ENCODE results near the gene CUL1. TPM values are rescaled to one million over a fixed set of nuclear protein-coding genes. Genes with fewer than 3 reads are reported as not detected.

CUL1 gene
- total RNA-seq, 4 donors from 2014 or later = 73.1 to 87.1 (median 77.8) TPM

GRCh38 chr7:148849393-148850098 is 150.8 kb downstream of the CUL1 start:
- no peaks in the 10 kb centered on the region for H3K9me3 ChIP-seq
- TF ChIP-seq EP300 (IDR thresholded peaks at IDR 0.05) = no peak
- TF ChIP-seq POLR2AphosphoS5 (IDR thresholded peaks at IDR 0.05) = no peak
- TF ChIP-seq POLR2A (IDR thresholded peaks at IDR 0.05; ENCODE audit: low read depth) = no peak
- TF ChIP-seq CTCF (IDR thresholded peaks at IDR 0.05) = no peak
- no peaks in the 10 kb centered on the region for H3K36me3 ChIP-seq
- no peaks in the 10 kb centered on the region for H3K4me1 ChIP-seq
- no peak overlapping the region for H3K4me3 ChIP-seq
- no peaks in the 10 kb centered on the region for H3K27me3 ChIP-seq
- intact Hi-C loops (cut with DNase I) = no loop called here
- no peak for DNase-seq (ENCODE audit: extremely low spot score)
- 76% methylated on average over 7 of the region's 7 CpGs for WGBS
- no peak overlapping the region for H3K27ac ChIP-seq (replicated peaks in 1 of 4)

DNA sequence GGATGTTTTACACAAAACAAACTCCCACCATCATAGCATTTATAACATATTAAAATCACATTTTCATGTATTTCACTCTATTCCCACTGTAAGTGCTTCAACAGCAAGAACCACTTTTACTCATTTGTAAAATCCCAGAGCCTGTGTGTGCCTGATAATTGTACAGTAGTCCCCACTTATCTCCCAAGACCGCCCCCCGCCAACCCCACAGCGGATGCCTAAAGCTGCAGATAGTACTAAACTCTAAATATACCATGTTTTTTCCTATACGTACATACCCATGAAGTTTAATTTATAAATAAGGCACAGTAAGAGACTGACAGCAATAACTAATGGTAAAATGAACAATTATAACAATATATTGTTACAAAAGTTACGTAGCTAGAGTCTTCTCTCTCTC is 151.9 kb downstream of the CUL1 start:
- no peak for DNase-seq (ENCODE audit: extremely low spot score)
- Histone ChIP-seq H3K36me3 (no peaks in the 10 kb centered on the region), H3K4me3 (no peak overlapping the region), H3K27ac (replicated peaks in 1 of 4) (no peak overlapping the region), H3K4me1 (no peaks in the 10 kb centered on the region), H3K27me3 (no peaks in the 10 kb centered on the region), H3K9me3 (no peaks in the 10 kb centered on the region)
- WGBS = 96% methylated on average over 5 of the region's 5 CpGs
- TF ChIP-seq EP300 (IDR thresholded peaks at IDR 0.05) (no peak), POLR2A (IDR thresholded peaks at IDR 0.05; ENCODE audit: low read depth) (no peak), CTCF (IDR thresholded peaks at IDR 0.05) (no peak), POLR2AphosphoS5 (IDR thresholded peaks at IDR 0.05) (no peak)
- intact Hi-C loops (cut with DNase I) = no loop called here

Small RNAs within 50 kb of the gene (small RNA-seq; reads per million reads assigned to genes)
- 0 reads per million in 3 donors for gene RNU7-20P

Other genes with a start within 250 kb of the CUL1 start
- not detected for gene C7orf33, start 108.1 kb upstream of the CUL1 start, total RNA-seq
- gene EZH2, start 185.4 kb downstream of the CUL1 start, total RNA-seq = under 1 TPM in 3 of 4 donors, not detected in 1; 0.33 to 0.52 (median 0.45) TPM

All from esophagus muscularis mucosa (tissue), 4 donors.